ENCODE measurements around the gene MRPL48. TPM values are rescaled to one million over a fixed set of nuclear protein-coding genes. Genes with fewer than 3 reads are reported as not detected.
"Not testable (repeated sequence)": the region's sequence is repeated elsewhere in the genome, so short reads cannot be mapped to it uniquely, and the experiment has no call there.

Gene MRPL48
- total RNA-seq, 3 donors from 2014 or later, result 6.9 to 28.2 (median 15.7) TPM

- peaks cover 10% of the 10 kb centered on the region for H3K36me3 ChIP-seq
- no peak for TF ChIP-seq POLR2AphosphoS5 (IDR thresholded peaks at IDR 0.05)
- no peak for TF ChIP-seq POLR2A (IDR thresholded peaks at IDR 0.05)
- TF ChIP-seq CTCF (IDR thresholded peaks at IDR 0.05), result no peak
- H3K4me3 ChIP-seq, result peak overlapping the region; percentile 62 to 84 (median 71)
- no peaks in the 10 kb centered on the region for H3K9me3 ChIP-seq
- no peaks in the 10 kb centered on the region for H3K4me1 ChIP-seq
- no peaks in the 10 kb centered on the region for H3K27me3 ChIP-seq
- DNase-seq (ENCODE audit: low spot score in 2 of 2), result no peak
- intact Hi-C loops (cut with DNase I; ENCODE audit: low total_unique reads), result no loop called here
- peak overlapping the region in 1 of 2 donors; percentile 88 for H3K27ac ChIP-seq
Measured at GRCh38 chr11:73875840-73876239, 88.2 kb downstream of the MRPL48 start.

- H3K27ac ChIP-seq, result peak within 1 kb of the TSS; percentile 88 to 92
- H3K4me3 ChIP-seq, result peak within 1 kb of the TSS; percentile 62 to 84 (median 71)
- H3K4me1 ChIP-seq, result no peaks in the 10 kb centered on the region
- no peaks in the 10 kb centered on the region for H3K9me3 ChIP-seq
- intact Hi-C loops (cut with DNase I; ENCODE audit: low total_unique reads), result no loop called here
- no peaks in the 10 kb centered on the region for H3K27me3 ChIP-seq
- H3K36me3 ChIP-seq, result peaks cover 10% of the 10 kb centered on the region
- TF ChIP-seq POLR2AphosphoS5 (IDR thresholded peaks at IDR 0.05), result peak; percentile 62 to 94 (median 70)
- TF ChIP-seq POLR2A (IDR thresholded peaks at IDR 0.05), result peak; percentile 8
- TF ChIP-seq CTCF (IDR thresholded peaks at IDR 0.05), result no peak
- peak; percentile 89 to 90 for DNase-seq (ENCODE audit: low spot score in 2 of 2)
Measured at GRCh38 chr11:73876424-73877310, 89.0 kb downstream of the MRPL48 start, which contains the start of the genes COA4 and PAAF1. COA4 (minus strand) TSS chr11:73876846; CDS start chr11:73873378, 3,468 bp downstream. PAAF1 (plus strand) TSS chr11:73876999; CDS start chr11:73877022, 23 bp downstream.

GRCh38 chr11:73878771-73879170 is 91.1 kb downstream of the MRPL48 start:
- Histone ChIP-seq H3K4me3 (no peak overlapping the region), H3K27ac (no peak overlapping the region), H3K9me3 (no peaks in the 10 kb centered on the region), H3K36me3 (no peaks in the 10 kb centered on the region), H3K27me3 (no peaks in the 10 kb centered on the region), H3K4me1 (no peaks in the 10 kb centered on the region)
- DNase-seq (ENCODE audit: low spot score in 2 of 2), result no peak
- no peak for TF ChIP-seq CTCF (IDR thresholded peaks at IDR 0.05)
- TF ChIP-seq POLR2AphosphoS5 (IDR thresholded peaks at IDR 0.05), result no peak
- no peak for TF ChIP-seq POLR2A (IDR thresholded peaks at IDR 0.05)
- intact Hi-C loops (cut with DNase I; ENCODE audit: low total_unique reads), result no loop called here

- H3K27me3 ChIP-seq; DNase-seq (ENCODE audit: low spot score in 2 of 2); H3K4me3 ChIP-seq; H3K4me1 ChIP-seq; H3K27ac ChIP-seq; H3K9me3 ChIP-seq; intact Hi-C loops (cut with DNase I; ENCODE audit: low total_unique reads); H3K36me3 ChIP-seq: not testable (repeated sequence)
Measured at GRCh38 chr11:73880449-73880848, 92.8 kb downstream of the MRPL48 start.

GRCh38 chr11:73883856-73884255 is 96.2 kb downstream of the MRPL48 start:
- TF ChIP-seq CTCF (IDR thresholded peaks at IDR 0.05) (no peak), POLR2AphosphoS5 (IDR thresholded peaks at IDR 0.05) (no peak), POLR2A (IDR thresholded peaks at IDR 0.05) (no peak)
- Histone ChIP-seq H3K36me3 (no peaks in the 10 kb centered on the region), H3K4me3 (no peak overlapping the region), H3K27ac (no peak overlapping the region), H3K4me1 (no peaks in the 10 kb centered on the region), H3K9me3 (no peaks in the 10 kb centered on the region), H3K27me3 (no peaks in the 10 kb centered on the region)
- no peak for DNase-seq (ENCODE audit: low spot score in 2 of 2)
- intact Hi-C loops (cut with DNase I; ENCODE audit: low total_unique reads), result no loop called here
